ENCODE data around the gene PPIL6. TPM values are rescaled to one million over a fixed set of nuclear protein-coding genes. Genes with fewer than 3 reads are reported as not detected.

Gene PPIL6
- total and polyA plus RNA-seq, 2 experiments from 2014 or later: 1.7 TPM

GRCh38 chr6:109381747-109382575 lies 58.5 kb downstream of the PPIL6 start, which contains the start of gene CD164:
CD164 (minus strand) TSS chr6:109382467; CDS start chr6:109382378, 89 bp downstream.
- Histone ChIP-seq H3K79me2 (replicated peaks; ENCODE audit: insufficient read depth) (peaks cover 48% of the 10 kb centered on the region), H3K4me3 (peak within 1 kb of the TSS; percentile 78), H2AFZ (peak within 1 kb of the TSS; percentile 80)

GRCh38 chr6:109381061-109381746 lies 59.2 kb downstream of the PPIL6 start:
- Histone ChIP-seq H4K20me1 (replicated peaks; ENCODE audit: insufficient read depth) (peaks cover 36% of the 10 kb centered on the region), H3K27me3 (ENCODE audit: insufficient read depth) (no peaks in the 10 kb centered on the region), H3K79me2 (replicated peaks; ENCODE audit: insufficient read depth) (peaks cover 55% of the 10 kb centered on the region), H3K36me3 (ENCODE audit: insufficient read depth) (peaks cover 17% of the 10 kb centered on the region), H3K9me2 (ENCODE audit: insufficient read depth) (no peaks in the 10 kb centered on the region), H3K4me1 (ENCODE audit: insufficient read depth) (peaks cover 18% of the 10 kb centered on the region), H2AFZ (peak overlapping the region; percentile 59), H3K4me2 (peak overlapping the region; percentile 82), H3K27ac (ENCODE audit: low read depth) (peak overlapping the region; percentile 88), H3F3A (replicated peaks; ENCODE audit: low read depth) (no peaks in the 10 kb centered on the region), H3K4me3 (peak overlapping the region; percentile 78)
- ATAC-seq (no peak), DNase-seq (ENCODE audit: low spot score) (peak; percentile 11)
- peak overlapping the region; percentile 89 for H3K4me3 Mint-ChIP-seq
- TF ChIP-seq EZH2 (IDR thresholded peaks at IDR 0.05; ENCODE audit: low read depth, unreplicated experiment): no peak
- no peak for TF ChIP-seq STAT1 (IDR thresholded peaks at IDR 0.05; ENCODE audit: unreplicated experiment)
- H3K27ac Mint-ChIP-seq: peak overlapping the region; percentile 91
- peaks cover 29% of the 10 kb centered on the region for H3K4me1 Mint-ChIP-seq
- no peaks in the 10 kb centered on the region for H3K9me3 Mint-ChIP-seq
- peaks cover 26% of the 10 kb centered on the region for H3K36me3 Mint-ChIP-seq (ENCODE audit: low read depth)
- peaks cover 10% of the 10 kb centered on the region for H3K27me3 Mint-ChIP-seq (ENCODE audit: insufficient read depth, low read depth, poor library complexity)

More at GRCh38 chr6:109381747-109382575, 58.5 kb downstream of the PPIL6 start, which contains the start of gene CD164:
- H3K4me2 ChIP-seq: peak within 1 kb of the TSS; percentile 82
- H3K4me1 ChIP-seq (ENCODE audit: insufficient read depth): peaks cover 18% of the 10 kb centered on the region
- Mint-ChIP-seq H3K36me3 (ENCODE audit: low read depth) (peaks cover 20% of the 10 kb centered on the region), H3K9me3 (no peaks in the 10 kb centered on the region), H3K27me3 (ENCODE audit: insufficient read depth, low read depth, poor library complexity) (peaks cover 10% of the 10 kb centered on the region), H3K27ac (peak within 1 kb of the TSS; percentile 100), H3K4me1 (peaks cover 29% of the 10 kb centered on the region), H3K4me3 (peak within 1 kb of the TSS; percentile 89)
- no peaks in the 10 kb centered on the region for H3K27me3 ChIP-seq (ENCODE audit: insufficient read depth)
- peaks cover 33% of the 10 kb centered on the region for H4K20me1 ChIP-seq (replicated peaks; ENCODE audit: insufficient read depth)
- H3K9me2 ChIP-seq (ENCODE audit: insufficient read depth): no peaks in the 10 kb centered on the region
- H3K36me3 ChIP-seq (ENCODE audit: insufficient read depth): peaks cover 9% of the 10 kb centered on the region
- H3F3A ChIP-seq (replicated peaks; ENCODE audit: low read depth): no peaks in the 10 kb centered on the region
- TF ChIP-seq CREB1 (CRISPR knock-in tag; IDR thresholded peaks at IDR 0.05; ENCODE audit: low read depth): peak; percentile 67
- 0 out of 2 replicates have a peak, but pooled peaks have one; percentile 18 for TF ChIP-seq ETS1 (IDR thresholded peaks at IDR 0.05)
- no peak for TF ChIP-seq JUNB (IDR thresholded peaks at IDR 0.05; ENCODE audit: unreplicated experiment)
- TF ChIP-seq CTCF (conservative IDR thresholded peaks at IDR 0.05; ENCODE audit: low read depth in 2 of 2): no peak
- peak; percentile 89 for TF ChIP-seq POLR2AphosphoS5 (IDR thresholded peaks at IDR 0.05; ENCODE audit: low read depth)
- peak; percentile 72 for ATAC-seq
- peak within 1 kb of the TSS; percentile 88 for H3K27ac ChIP-seq (ENCODE audit: low read depth)
- peak; percentile 98 for DNase-seq (ENCODE audit: low spot score)
